Panc1 (cell line): ENCODE measurements around the gene PPM1F.

Source experiments
- CTCF ChIP-seq: fragments of 450-650 bp; IDR thresholded peaks from 2 replicates; pipeline ENCODE4 v1.5.1; 2017; ENCODE audit warnings: mild to moderate bottlenecking
- POLR2AphosphoS5 ChIP-seq: IDR thresholded peaks from 2 replicates; pipeline ENCODE4 v1.6.1; 2012; ENCODE audit warnings: mild to moderate bottlenecking, low read depth, low read length, moderate library complexity
- REST ChIP-seq, 2 experiments: IDR thresholded peaks; 2 replicates each; pipeline ENCODE4 v1.6.1; 2011 to 2012; ENCODE audit warnings: low read depth in 2 of 2, control low read depth in 1 of 2, low read length in 1 of 2, mild to moderate bottlenecking in 1 of 2, moderate library complexity in 1 of 2; ENCODE audit not compliant: insufficient read depth in 1 of 2
- SIN3A ChIP-seq: IDR thresholded peaks from 2 replicates; pipeline ENCODE4 v1.6.1; 2012; ENCODE audit warnings: low read depth, mild to moderate bottlenecking, low read length, moderate library complexity, borderline replicate concordance; ENCODE audit not compliant: insufficient read depth
- TCF7L2 ChIP-seq: IDR thresholded peaks from 2 replicates; pipeline ENCODE4 v1.6.1; 2011; ENCODE audit warnings: mild to moderate bottlenecking, low read depth, low read length, inconsistent platforms

GRCh38 chr22:21951062-21951461 lies 1.6 kb downstream of the PPM1F start:
- no peak for TF ChIP-seq CTCF
- TF ChIP-seq POLR2AphosphoS5: no peak
- TF ChIP-seq REST (IDR thresholded peaks at IDR 0.05; ENCODE audit: insufficient read depth in 1 of 2, low read depth in 2 of 2, low read length in 1 of 2): no peak
- TF ChIP-seq TCF7L2: no peak
- TF ChIP-seq SIN3A: no peak
